Fibroblast of skin of left quadriceps (primary cell): ENCODE measurements around the gene BAIAP2L1.
A peak's percentile ranks its signal among the peaks of the same experiment; 100 is the strongest.
"Not testable (repeated sequence)": the region's sequence is repeated elsewhere in the genome, so short reads cannot be mapped to it uniquely, and the experiment has no call there.

Experiments
- DNase-seq, 2 experiments: peaks; one replicate each; pipeline ENCODE4 v3.0.0-alpha.2; 2013; ENCODE audit warnings: low read depth in 2 of 2

Gene BAIAP2L1

DNA sequence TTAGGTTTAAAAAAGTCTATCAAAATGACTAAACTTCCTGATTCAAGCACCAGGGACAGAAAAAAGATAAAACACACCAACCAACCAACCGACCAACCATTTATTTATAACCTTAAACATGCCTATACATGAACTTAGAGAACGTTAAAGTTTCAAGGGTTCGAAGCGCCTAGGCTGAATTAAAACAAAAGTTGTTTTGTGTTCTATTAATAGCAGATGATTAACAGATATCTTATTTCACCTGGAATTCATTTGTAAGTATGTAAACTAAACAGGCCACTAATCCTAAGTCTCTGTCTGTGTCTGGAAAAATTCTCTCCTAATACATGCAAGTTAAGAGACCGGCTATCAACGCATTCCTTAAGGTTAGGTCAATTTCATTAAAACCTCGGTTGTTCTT is 1.4 kb downstream of the BAIAP2L1 start:
- DNase-seq, result no peak

DNA sequence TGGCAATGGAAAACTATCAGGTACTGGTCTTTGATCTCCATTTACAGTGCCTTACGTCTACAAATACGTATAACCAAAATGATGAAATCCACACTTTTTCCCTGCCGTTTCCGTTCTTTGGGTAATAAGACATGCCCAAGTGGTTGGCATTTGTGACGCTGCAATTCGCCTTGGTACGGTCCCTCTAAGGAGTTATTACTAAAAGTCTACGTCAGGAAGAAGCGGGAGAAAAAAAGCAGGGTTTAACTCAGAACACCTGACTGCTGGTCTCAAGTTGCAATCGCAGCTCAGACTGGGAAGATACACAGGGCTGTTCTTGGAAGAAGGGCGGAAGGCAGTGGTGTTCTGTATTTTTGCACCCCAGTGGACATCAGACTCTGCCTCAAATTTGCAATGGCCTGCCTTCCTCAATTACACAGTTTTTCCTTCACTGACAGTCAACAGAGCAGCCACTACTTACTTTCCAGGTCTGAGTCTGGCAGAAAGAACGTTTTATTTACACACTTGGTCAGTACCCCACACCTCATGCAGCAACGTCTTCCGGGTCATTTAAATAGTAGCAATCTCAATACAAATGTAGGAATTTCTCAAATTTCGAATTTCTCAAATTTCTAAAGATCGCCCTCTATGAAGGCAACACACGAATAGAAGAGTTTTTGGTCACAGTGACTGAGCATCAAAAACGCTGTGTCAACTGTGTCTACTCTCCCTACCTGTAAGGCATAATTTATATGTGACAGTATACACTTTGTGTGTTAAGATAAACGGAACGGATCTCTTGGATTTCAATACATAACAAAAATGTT is 2.1 kb downstream of the BAIAP2L1 start:
- no peak for DNase-seq

DNA sequence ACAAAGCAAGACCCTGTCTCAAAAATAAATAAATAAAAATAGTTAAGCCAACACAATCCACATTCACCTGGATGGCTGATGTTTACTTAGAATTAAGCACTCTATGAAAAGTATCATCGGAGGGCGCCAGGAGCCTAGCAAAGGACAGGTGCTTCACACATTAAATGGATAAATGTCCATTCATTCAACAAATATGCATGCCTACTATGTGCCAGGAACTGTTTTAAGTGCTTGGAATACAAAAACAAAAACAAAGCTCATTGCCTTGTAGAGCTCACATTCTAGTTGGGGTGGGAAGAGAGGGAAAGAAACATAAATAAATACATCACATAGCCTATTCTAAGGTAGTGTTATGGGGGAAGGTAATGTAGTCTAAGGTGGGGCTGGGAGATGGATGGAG is 4.1 kb downstream of the BAIAP2L1 start:
- no peak for DNase-seq

DNA sequence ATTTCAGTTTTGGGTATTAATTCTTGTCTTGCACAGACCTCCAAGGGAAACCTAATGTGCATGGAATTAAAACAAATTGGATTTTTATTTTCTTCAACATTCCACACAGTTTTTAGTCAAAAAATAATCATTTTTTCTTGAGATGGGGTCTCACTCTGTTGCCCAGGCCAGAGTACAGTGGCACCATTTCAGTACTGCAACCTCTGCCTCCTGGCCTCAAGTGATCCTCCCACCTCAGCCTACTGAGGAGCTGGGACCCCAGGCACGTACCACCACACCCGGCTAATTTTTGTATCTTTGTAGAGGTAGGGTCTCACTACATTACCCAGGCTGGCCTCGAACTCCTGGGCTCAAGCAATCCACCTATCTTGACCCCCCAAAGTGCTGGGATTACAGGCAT is 4.9 kb downstream of the BAIAP2L1 start:
- DNase-seq, result no peak

DNA sequence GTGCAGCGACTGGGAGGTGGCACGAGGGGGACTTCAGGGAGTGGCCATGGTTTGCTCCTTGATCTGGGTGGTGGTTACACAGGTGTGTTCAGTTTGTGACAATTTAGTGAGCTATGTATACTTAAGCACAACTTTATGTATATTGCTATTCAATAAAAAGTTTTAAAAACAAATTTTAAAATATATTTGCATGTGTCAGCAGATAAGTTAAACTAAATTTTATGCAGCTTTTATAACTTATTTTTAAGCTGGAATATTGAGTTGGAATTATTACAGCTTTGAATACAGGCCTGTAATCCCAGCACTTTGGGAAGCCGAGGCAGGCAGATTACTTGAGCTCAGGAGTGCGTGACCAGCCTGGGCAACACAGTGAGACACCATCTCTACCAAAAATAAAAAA is 5.4 kb downstream of the BAIAP2L1 start:
- no peak for DNase-seq

DNA sequence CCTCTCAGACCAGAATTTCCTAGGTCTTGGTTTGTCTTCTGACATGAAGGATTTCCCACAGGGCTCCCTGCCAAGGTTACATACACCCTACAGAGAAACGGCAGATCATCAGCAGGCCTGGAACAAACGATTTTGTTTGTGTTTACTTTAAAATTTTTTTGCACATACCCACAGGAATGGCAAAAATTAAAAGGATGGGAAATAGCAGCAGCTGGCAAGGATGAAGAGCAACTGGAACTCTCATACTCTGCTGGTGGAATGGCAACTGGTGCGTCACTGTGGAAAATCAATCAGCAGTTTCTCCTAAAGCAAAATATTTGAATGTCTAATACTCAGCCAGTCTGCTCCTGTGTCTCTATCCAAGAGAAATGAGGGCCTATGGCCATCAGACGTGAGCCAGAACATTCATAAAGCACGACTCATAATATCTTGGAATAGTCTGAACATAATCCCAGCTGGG is 6.5 kb downstream of the BAIAP2L1 start:
- DNase-seq, result no peak

DNA sequence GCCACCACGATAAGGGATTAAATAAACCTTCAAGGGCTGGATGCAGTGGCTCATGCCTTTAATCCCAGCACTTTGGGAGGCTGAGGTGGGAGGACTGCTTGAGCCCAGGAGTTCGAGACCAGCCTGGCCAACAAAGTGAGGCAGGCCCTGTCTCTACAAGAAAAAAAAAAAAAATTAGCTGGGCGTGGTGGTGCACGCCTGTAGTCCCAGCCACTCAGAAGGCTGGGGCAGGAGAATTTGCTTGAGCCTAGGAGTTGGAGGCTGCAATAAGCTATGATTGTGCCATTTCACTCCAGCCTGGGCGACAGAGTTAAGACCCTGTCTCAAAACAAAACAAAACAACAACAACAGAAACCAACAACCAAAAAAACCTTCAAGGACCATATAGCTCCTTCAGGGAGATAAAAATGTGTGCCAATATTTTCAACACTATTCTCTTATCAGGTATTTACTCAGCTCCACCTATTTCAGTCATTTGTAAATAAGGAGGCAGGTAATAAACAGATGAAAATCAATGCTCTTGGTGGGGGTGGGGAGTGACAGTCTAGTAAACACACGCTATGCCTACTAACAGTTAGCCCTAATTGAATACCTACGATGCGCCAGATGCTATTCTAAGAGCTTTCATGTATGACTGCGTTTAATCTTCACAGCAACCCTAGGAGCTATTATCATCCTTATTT is 13.2 kb downstream of the BAIAP2L1 start:
- no peak for DNase-seq

DNA sequence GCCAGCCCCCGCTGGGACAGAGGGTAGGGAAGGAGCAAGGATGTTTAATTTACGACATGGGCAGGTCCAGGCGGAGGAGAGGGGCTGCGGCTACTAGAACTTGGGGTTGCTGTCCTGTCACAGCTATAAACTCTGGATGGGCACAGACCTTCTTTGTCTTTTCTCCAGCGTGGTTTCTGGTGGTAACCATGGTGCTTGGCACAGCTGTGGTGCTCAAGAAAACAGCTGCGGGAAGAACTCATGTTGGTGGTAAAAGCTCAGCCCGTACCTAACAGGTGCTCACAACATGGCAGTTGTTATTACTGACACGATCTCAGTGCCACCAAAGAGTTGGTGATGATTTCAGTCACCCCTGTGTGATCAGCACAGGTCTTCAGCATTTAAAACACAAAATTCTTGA is 13.8 kb downstream of the BAIAP2L1 start:
- no peak for DNase-seq

DNA sequence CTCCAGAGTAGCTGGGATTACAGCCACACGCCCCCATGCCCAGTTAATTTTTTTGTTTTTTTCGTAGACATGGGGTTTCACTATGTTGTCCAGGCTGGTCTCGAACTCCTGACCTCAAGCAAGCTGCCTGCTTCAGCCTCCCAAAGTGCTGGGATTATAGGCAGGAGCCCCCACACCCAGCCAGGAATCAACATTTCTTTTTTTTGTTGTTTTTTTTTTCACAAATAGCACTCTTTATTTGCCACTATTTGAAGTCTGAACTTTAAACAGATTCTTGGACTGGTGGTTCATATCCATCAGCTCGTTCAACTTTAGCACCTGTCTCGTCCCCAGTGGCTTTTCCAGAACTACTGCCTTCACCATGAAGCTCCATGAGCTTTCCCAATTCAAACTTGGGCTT is 15.4 kb downstream of the BAIAP2L1 start:
- DNase-seq, result not testable (repeated sequence)

DNA sequence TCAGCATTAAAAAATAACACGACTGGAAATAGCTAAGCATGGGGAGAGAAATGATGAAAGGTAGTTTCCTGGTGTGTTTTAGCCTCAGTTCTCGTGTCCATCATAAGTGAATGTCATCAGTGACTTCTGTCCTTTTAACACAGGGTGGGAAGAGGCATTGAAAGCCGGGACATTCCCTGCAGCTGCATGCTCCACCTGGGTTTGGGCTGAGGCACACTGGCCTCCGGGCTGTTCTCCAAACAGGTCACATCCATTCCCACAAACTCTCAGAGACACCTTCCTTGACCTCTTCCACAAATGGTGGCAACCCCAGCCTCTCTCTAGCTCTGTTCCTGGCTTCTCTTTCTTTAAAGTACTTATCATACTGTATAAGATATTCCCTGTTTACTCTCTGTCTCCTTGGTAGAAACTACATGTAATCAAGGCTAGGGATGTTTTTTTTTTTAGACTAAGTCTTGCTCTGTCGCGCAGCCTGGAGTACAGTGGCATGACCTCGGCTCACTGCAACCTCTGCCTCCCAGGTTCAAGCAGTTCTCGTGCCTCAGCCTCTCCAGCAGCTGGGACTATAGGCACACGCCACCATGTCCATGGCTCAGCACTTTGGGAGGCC is 22.6 kb downstream of the BAIAP2L1 start:
- no peak for DNase-seq

DNA sequence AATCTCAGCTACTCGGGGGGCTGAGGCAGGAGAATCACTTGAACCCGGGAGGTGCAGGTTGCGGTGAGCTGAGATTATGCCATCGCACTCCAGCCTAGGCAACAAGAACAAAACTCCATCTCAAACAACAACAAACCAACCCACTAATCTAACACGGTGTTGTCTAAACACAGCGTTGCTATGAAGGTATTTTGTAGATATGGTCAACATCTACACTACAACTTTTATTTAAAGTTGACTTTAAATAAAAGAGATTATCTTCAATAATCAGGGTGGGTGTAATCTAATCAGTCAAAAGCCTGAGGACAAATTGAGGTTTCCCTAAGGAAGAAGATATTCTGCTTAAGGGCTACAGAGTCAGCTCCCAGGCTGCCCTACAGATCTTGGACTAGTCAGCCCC is 24.2 kb downstream of the BAIAP2L1 start:
- no peak for DNase-seq

DNA sequence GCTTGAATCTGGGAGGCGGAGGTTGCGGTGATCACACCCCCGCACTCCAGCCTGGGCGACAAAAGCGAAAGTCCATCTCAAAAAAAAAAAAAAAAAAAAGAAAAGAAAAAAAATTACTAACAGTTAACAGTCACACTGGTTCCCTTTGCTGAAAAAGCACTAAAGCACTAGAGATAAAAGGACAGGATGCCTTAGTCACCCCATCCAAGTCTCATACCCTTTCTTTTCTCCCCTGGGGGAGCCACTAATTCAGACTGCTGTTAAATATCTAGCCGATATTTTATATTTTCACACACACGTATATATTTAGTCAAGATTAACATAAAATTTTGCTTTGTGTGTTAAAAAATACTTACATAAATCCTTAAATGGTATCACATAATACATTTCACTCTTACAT is 25.2 kb downstream of the BAIAP2L1 start:
- DNase-seq, result no peak

DNA sequence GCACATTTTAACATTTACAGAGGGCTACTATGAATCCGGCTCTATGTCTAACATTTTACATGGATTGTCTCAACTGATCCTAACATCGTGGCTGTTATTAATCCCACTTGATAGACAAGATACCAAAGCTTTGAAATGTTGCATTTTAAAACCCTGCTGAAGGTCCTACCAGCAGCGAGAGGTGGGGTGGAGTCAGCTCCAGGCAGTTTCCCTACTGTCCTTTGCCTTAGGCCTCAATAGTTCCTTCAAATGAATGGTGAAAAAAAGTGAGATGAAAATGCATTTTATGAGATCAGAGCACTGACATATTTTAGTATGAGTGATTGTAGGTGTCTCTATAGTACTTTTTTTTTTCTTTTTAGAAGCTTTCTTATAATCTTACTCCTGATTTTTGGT is 26.6 kb downstream of the BAIAP2L1 start:
- no peak for DNase-seq

DNA sequence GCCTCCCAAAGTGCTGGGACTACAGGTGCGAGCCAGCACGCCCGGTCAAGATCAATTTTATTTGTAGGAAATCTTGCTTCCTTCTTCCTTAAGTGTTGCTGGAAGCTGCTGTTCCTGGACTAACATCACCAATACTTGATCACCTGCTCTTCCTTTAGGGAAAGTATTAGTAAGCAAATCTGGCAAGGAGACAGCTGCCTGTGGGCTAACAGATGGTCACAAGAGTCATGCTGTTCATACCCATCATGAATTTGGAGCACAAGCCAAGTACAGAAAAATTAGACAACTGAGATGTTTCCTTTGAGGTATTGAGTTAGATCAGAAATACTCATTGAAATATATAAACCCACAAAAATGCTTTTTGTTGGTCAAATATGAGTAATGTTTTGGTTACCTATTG is 27.9 kb downstream of the BAIAP2L1 start:
- DNase-seq, result peak; percentile 21 to 27

DNA sequence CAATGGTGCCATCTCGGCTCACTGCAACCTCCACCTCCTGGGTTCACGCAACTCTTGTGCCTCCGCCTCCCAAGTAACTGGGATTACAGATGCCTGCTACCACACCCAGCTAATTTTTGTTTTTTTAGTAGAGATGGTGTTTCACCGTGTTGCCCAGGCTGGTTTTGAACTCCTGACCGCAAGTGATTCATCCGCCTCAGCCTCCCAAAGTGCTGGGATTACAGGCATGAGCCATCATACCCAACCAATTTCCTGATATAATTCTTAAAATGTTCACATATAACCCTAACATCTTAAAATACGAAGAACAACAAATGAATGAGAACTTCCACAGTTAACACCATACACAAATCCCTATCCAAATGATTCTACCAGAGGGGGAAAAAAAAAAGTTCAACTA is 31.2 kb downstream of the BAIAP2L1 start:
- no peak for DNase-seq

DNA sequence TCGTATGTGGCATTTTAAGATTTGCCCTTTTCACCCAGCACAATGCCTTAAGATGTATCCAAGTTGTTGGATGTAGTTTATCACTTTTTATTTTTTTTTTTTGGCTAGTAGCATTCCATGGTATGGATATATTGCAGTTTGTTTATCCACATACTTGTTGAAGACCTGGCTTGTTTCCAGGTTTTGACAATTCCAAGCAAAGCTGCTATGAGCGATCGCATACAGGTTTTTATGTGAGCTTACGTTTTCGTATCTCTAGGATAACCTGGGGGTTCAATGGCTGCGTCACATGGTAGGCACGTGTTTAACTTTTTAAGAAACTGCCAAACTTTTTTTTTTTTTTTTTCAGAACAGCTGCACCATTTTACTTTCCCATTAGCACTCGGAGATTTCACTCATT is 32.2 kb downstream of the BAIAP2L1 start:
- DNase-seq, result no peak

DNA sequence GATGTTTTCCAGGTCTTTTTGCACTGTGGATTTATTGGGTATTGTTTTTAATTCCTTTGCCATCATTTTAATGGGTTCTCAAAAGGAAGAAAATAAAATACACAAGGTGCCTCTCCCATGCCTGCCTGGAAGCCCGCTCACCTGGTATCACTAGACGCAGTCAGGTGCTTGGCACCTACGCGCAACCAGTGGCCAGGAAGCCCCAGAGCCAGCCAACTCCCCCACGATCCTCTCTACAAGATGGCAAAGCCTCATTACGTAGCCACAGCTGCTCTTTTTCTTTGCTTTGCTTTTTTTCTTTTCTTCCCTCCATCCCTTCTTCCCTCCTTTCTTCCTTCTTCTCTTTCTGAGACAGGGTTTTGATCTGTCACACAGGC is 34.3 kb downstream of the BAIAP2L1 start:
- DNase-seq, result no peak

DNA sequence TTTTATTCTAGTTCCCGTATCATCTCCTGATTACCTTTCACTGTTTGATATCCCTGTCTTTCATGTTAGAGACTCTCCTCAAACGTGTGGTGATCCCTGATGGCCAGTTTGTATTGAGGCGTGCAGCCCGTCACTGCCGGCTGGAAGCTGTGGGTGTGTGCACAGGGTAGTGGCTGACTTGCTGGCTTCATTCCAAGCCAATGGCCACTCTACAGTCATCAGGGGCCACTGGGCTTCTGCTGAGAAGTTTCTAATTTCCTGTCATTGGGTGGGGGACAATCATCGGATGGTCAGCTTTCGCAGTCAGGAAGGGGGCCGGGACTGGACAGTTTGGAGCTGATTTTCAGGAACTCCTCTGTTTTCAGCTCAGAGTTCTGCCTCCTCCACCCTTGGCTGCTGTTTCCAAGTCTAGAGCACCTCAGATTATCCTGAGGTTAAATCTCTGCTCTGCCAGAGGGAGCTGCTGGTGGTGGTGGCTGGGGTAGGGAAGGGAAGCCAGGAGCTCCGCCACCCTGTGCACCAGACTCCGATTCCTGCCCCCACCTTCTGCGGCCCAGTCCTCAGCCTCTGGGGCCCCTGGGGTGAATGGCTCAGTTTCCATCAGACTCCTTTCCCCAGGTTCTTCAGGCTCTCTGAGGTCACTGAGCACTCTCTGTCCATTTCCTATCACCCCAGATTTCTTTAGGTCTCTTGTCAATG is 34.9 kb downstream of the BAIAP2L1 start:
- no peak for DNase-seq

DNA sequence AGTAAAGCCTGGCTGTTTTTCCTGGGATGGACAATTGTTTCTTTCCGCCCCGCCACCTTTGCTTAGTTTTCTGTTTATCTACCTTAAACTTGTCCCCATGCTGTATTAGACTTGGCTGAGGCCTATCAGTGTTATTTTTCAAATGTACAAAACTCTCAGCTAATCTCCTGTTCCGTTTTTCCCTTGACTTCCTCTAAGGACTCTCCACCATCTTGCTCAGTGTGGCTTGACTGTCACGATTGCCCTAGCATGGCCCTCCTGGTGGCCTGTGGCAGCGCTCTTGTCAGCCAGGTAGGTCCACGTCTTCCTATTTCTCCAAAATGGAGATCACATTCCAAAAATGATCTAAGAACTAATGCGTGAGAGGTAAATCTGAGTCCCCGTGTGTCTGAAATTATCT is 36.7 kb downstream of the BAIAP2L1 start:
- DNase-seq, result no peak

DNA sequence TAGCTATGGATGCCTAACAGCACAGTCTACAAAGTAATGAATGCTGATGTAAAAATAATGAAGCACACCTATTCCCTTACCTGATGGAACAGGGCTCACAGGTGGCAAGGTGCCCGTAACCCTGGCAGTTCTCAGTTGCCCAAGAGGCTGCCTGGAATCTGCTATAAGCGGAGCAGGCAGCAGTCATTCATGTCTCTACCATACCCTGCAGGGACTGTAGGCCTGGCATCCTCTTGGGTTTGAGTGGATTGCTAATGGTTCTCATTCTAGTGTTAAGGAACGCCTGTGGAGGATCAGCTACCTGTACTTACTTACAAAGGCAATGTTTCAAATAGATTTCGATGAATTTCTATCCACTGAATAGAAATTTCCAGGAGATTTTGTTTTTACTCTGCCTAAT is 38.4 kb downstream of the BAIAP2L1 start:
- no peak for DNase-seq

DNA sequence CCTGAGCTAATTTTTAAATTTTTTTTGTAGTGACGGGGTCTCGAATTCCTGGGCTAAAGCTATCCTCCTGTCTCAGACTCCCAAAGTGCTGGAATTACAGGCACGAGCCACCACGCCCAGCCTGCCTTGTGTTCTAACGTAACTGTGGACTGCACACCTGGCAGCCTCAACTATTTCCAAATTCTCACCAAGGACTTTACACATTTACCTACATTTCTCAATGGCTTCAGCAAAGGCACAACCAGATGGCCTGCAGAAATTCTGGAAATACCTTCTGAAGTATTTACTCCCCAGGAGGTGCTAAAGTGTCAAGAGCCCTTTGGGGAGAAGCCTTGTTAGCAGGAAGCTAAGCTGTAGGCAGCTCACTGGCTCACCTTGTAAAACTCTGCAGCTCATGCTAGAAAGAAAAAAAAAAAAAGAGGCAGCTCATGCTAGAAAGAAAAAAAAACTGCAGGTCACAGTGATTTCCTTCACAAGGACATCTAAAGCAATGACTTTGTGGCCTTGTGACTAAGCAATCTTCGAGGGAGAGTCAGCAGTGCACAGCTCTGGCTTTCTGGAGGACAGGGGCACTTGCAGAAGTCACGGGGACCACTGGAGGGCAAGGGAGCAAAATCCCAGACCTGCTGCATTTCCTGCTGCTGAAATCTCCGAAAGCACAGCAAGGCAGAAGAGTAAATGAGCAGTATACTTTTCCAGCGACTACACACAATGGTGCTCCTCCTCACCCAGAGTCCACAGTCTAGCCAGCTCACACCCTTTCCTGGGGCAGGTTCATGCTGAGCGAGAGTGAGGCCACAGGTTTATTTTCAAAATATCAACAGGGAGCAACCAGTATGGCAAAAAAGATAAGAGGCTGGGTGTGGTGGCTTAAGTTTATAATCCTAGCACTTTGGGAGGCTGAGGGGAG is 40.4 kb downstream of the BAIAP2L1 start:
- no peak for DNase-seq
